Smooth muscle cell of the pulmonary artery (primary cell): ENCODE data around the gene WBP1. TPM values are rescaled to one million over a fixed set of nuclear protein-coding genes. Genes with fewer than 3 reads are reported as not detected.

Source experiments
- total RNA-seq: library from RNA; depleted of rRNA; stranded (reverse); fragments of >200 nt; gene quantifications from 2 replicates; pipeline ENCODE4 v1.2.3, GENCODE V29; 2014

WBP1 gene
- 62.6 and 67.7 TPM in 2 replicates for total RNA-seq

GRCh38 chr2:74458132-74458937, at the start of gene WBP1:
TSS of gene WBP1 (plus strand) at chr2:74458438. CDS start at chr2:74458603, 165 bp downstream.

DNA sequence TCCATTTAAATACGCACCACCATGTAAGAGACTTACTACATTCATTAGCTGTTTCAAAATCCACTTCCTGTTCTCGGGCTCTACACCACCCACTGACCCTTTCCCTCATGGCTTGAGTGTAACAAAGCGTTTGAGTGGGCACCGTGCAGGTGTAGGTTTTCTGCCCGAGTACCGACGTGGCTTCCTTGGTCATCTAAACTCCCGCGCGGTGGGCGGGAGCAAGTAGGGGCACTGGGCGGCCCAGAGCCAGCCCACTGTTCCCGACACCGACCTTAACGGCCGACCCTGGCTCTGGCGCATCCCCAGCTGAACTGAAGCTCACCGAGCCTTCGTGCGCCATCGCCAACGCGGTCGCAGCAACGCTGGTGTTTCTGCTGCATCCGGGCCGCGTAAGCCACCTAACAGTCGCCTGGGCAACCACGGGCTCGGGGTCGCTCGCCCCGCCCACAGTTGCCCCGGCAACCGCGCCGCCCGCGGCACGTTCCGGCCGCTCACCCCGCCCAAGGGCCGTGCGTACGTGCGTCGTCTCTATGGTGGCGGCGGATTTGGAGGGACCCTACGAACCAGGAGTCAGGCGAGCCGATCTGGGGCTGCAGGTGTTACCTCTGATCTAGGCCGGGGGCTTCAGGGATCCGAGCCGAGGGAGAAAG, 36.9 kb upstream of the WBP1 start, which contains the start of the genes C2orf81 and WDR54:
TSS of gene C2orf81 (minus strand) at position 399 of the 650 bp plus-strand sequence. CDS start at position 340, 59 bp downstream.
TSS of gene WDR54 (plus strand) at position 510 of the 650 bp plus-strand sequence. CDS start 424 bp downstream, outside the sequence.

GRCh38 chr2:74441690-74442482, 16.4 kb upstream of the WBP1 start, which contains the start of gene RTKN:
TSS of gene RTKN (minus strand) at chr2:74441937. CDS start at chr2:74441816, 121 bp downstream.

GRCh38 chr2:74454654-74455511, 3.4 kb upstream of the WBP1 start, which contains the start of gene INO80B:
TSS of gene INO80B (plus strand) at chr2:74455087. CDS start at chr2:74455117, 30 bp downstream.

DNA sequence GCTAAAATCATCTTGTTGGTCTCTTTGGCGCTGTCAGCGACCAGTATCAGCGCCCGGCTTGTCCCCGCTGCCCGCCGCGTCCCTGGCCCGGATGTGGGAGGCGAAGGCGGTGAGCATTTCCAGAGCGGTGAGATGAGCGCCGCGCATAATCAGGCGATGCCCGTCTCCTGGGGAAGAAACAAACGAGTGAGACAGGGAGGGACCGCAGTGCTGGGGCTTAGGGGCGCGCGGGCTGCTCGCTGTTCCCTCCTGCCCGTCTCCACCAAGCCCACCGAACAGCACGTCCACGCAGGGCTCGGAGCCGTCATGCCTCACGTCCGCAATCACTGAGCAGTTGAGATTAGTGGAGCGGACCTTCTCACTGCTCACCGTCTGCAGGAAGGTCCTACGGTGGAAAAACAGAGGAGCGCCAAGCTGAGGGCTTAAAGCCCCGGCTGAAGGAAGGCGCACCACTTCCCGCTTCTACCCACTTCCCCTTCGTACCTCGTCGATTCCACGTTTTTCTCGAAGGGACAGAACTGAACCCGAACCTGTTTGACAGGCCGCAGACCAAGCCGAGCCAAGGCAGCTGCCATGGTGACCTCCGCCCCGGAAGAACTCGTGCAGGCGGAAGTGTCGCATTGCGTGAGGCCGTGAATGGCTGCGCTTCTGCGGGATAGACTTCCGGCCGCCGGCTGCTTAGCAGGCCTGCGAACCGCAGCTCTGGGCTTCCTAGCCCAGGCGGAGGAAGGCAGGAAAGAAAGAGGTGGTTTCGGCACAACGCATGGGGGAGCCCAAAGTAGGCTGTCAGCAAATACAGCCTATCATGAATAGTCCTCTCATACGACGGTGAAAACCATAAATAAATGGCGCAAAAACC, 14.1 kb downstream of the WBP1 start, which contains the start of gene MRPL53:
TSS of gene MRPL53 (minus strand) at position 595 of the 859 bp plus-strand sequence. CDS start at position 575, 20 bp downstream.

GRCh38 chr2:74482801-74483674, 24.8 kb downstream of the WBP1 start, which contains the start of the genes CCDC142 and TTC31:
TSS of gene CCDC142 (minus strand) at chr2:74482998. CDS start at chr2:74482837, 161 bp downstream.
TSS of gene TTC31 (plus strand) at chr2:74483081. CDS start at chr2:74483096, 15 bp downstream.

DNA sequence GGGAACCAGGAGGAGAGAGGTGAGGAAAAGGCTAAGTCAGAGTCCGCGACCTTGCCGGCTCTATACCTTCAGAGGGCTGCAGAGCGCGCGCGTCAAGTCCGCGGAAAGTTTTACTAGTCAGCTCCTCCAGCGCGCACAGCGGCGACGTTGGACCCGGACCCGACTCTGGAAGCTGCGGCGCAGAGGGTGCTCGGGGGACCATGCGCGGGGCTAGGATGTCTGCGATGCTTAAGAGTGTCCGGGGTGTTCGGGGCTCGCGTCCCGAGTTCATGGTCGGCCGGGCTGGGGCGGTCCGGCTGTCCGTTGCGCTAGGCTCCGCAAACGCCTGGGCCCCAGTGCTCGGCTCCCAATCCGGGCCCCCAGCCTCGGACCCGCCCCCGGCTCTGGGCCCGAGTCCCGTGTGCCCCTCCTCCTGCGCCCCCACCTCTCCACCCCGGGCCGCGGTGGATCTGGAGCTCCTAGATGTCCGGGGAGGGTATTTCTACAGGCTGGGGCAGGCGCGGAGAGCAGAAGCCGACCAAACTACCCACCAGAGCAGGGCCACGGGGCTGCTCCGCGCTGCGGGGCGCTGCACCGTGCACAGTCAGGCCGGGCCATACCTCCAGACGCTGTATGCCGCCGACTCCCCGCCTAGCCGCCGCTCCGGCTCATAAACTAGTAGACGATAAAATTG, 41.2 kb downstream of the WBP1 start, which contains the start of gene LBX2:
TSS of gene LBX2 (minus strand) at position 337 of the 673 bp plus-strand sequence. CDS start at position 271, 66 bp downstream.

GRCh38 chr2:74507145-74507925, 49.1 kb downstream of the WBP1 start, which contains the start of gene PCGF1:
TSS of gene PCGF1 (minus strand) at chr2:74507695. CDS start at chr2:74507668, 27 bp downstream.

Other genes starting within 250 kb of the WBP1 start
- 0.13 and 0.30 TPM in 2 replicates for gene SLC4A5, start 115.0 kb upstream of the WBP1 start, total RNA-seq
- gene DCTN1, start 78.1 kb upstream of the WBP1 start, total RNA-seq: 191 and 217 TPM in 2 replicates
- gene C2orf81, start 36.8 kb upstream of the WBP1 start, total RNA-seq: 1.2 and 3.5 TPM in 2 replicates
- 42.1 and 47.1 TPM in 2 replicates for gene WDR54, start 36.7 kb upstream of the WBP1 start, total RNA-seq
- 16.3 and 23.5 TPM in 2 replicates for gene RTKN, start 16.5 kb upstream of the WBP1 start, total RNA-seq
- gene INO80B, start 3.4 kb upstream of the WBP1 start, total RNA-seq: 14.4 and 22.7 TPM in 2 replicates
- gene MOGS, start 6.9 kb downstream of the WBP1 start, total RNA-seq: 82.1 and 97.0 TPM in 2 replicates
- 20.2 and 22.0 TPM in 2 replicates for gene MRPL53, start 14.2 kb downstream of the WBP1 start, total RNA-seq
- gene CCDC142, start 24.6 kb downstream of the WBP1 start, total RNA-seq: 24.4 and 28.1 TPM in 2 replicates
- gene TTC31, start 24.6 kb downstream of the WBP1 start, total RNA-seq: 12.1 and 13.0 TPM in 2 replicates
- gene LBX2, start 41.2 kb downstream of the WBP1 start, total RNA-seq: 0.59 and 4.5 TPM in 2 replicates
- 22.8 and 26.2 TPM in 2 replicates for gene PCGF1, start 49.3 kb downstream of the WBP1 start, total RNA-seq
- not detected in 2 replicates for gene TLX2, start 56.0 kb downstream of the WBP1 start, total RNA-seq
- 0.07 TPM in 1 of 2 replicates, not detected in the other for gene DQX1, start 67.8 kb downstream of the WBP1 start, total RNA-seq
- 68.9 and 96.9 TPM in 2 replicates for gene AUP1, start 71.3 kb downstream of the WBP1 start, total RNA-seq
- gene HTRA2, start 71.5 kb downstream of the WBP1 start, total RNA-seq: 38.6 and 45.3 TPM in 2 replicates
- gene LOXL3, start 95.5 kb downstream of the WBP1 start, total RNA-seq: 110 and 319 TPM in 2 replicates
- gene DOK1, start 96.3 kb downstream of the WBP1 start, total RNA-seq: 51.3 and 116 TPM in 2 replicates
- gene M1AP, start 189.9 kb downstream of the WBP1 start, total RNA-seq: 0.23 and 0.26 TPM in 2 replicates
- 19.7 and 20.4 TPM in 2 replicates for gene SEMA4F, start 195.8 kb downstream of the WBP1 start, total RNA-seq